ENCODE results near the gene WAS.
"Not testable (repeated sequence)": the region's sequence is repeated elsewhere in the genome, so short reads cannot be mapped to it uniquely, and the experiment has no call there.

WAS gene

DNA sequence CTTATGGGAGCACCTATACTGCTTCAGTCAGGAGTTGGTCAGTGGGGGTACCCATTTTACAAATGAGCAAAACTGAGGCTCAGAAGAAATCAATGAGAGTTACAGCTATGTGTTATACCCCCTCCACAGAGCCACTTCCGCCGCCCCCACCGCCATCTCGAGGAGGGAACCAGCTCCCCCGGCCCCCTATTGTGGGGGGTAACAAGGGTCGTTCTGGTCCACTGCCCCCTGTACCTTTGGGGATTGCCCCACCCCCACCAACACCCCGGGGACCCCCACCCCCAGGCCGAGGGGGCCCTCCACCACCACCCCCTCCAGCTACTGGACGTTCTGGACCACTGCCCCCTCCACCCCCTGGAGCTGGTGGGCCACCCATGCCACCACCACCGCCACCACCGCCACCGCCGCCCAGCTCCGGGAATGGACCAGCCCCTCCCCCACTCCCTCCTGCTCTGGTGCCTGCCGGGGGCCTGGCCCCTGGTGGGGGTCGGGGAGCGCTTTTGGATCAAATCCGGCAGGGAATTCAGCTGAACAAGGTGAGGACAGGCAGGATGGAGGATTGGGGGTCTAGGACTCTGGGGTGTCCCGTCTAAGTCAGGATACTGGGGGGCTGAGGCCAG lies 5.0 kb downstream of the WAS start:
- TF ChIP-seq, protein P1, sequence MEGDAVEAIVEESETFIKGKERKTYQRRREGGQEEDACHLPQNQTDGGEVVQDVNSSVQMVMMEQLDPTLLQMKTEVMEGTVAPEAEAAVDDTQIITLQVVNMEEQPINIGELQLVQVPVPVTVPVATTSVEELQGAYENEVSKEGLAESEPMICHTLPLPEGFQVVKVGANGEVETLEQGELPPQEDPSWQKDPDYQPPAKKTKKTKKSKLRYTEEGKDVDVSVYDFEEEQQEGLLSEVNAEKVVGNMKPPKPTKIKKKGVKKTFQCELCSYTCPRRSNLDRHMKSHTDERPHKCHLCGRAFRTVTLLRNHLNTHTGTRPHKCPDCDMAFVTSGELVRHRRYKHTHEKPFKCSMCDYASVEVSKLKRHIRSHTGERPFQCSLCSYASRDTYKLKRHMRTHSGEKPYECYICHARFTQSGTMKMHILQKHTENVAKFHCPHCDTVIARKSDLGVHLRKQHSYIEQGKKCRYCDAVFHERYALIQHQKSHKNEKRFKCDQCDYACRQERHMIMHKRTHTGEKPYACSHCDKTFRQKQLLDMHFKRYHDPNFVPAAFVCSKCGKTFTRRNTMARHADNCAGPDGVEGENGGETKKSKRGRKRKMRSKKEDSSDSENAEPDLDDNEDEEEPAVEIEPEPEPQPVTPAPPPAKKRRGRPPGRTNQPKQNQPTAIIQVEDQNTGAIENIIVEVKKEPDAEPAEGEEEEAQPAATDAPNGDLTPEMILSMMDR (IDR thresholded peaks at IDR 0.05; ENCODE audit: insufficient read depth, low read length, missing control alignments) = no peak
- CTCF ChIA-PET = no interaction called here
- H3K4me3 ChIP-seq (ENCODE audit: low read depth, low read length) = no peak overlapping the region
- DNase-seq (ENCODE audit: low read depth, low spot score) = no peak
- POLR2A ChIA-PET = no interaction called here

DNA sequence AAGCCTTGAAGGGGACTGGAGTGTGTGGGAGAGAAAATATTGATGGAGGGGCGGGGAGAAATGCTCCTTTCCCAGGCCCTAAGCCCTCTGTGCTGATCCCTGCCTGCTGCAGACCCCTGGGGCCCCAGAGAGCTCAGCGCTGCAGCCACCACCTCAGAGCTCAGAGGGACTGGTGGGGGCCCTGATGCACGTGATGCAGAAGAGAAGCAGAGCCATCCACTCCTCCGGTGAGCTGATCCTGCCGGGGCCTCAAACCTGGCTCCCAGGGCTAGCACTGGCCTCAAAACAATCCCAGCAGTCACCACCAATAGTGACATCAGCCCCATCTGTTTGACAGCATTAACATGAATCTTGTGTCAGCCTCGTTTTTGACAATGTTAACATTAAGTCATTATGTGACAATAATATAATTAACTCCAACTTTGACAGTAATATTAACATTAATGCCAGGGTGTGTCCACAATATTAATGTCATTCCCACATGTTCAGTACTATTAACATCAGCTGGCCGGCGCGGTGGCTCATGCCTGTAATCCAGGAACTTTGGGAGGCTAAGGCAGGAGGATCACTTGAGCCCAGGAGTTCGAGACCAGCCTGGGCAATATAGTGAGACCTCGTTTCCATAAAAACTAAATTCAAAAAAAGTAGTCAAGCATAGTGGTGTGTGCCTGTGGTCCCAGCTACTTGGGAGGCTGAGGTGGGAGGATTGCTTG lies 5.8 kb downstream of the WAS start:
- no peak for DNase-seq (ENCODE audit: low read depth, low spot score)
- ChIA-PET POLR2A (no interaction called here), CTCF (interaction anchor here (0.7 kb wide), 1 partner anchor 9 kb away, joined by 4 read pairs; no protein-coding TSS in a partner anchor)
- TF ChIP-seq, protein P1 (IDR thresholded peaks at IDR 0.05; ENCODE audit: insufficient read depth, low read length, missing control alignments) = no peak
- H3K4me3 ChIP-seq (ENCODE audit: low read depth, low read length) = no peak overlapping the region

DNA sequence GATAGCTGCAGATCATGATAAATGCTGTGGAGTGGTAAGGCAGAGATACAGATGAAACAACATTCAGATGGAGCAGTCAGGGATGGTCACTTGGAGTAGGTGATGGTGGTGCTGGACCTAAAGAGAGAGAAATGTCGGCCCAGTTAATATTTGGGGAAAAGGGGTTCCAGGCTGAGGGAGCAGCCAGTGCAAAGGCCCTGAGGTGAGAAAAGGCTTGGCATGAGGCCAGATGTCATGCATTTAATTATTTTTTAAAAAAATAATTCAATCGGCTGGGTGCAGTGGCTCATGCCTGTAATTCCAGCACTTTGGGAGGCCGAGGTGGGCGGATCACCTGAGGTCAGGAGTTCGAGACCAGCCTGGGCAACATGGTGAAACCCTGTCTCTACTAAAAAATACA lies 8.1 kb downstream of the WAS start:
- DNase-seq (ENCODE audit: low read depth, low spot score); CTCF ChIA-PET; POLR2A ChIA-PET; H3K4me3 ChIP-seq (ENCODE audit: low read depth, low read length): not testable (repeated sequence)

DNA sequence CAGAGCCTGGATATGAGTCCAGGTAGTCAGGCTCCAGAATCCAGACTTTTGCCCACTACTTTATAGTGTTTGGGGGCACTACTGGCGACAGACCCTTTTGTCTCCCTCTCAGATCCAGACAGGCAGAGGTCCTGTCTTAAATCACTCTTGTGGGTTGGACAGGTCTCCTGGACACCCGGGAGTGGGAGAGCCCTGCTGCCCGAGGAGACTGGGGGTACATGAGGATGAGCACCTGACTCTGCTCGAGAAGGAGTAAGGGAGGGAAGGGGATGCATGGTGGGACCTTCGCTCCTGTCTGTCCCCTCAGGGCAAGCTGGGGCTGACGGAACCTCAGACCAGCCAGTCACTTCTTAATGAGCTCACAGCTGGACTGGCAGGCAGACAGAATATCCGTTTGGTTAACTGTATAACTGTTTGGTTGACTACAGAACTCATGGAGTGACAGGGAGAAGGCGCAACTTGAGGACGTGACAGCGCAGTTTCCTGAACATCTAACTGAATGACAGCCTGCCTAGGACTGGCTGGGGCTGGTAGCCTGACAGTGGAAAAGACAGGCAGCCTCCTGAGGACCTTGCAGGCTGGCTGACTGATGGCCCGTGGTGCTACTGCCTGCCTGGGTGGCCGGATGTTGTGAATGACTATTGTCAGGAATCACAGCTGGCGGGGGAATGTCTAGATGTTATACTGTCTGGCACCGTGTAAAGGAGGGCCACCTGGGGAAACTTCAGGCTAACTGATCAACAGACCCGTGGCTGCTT lies 11.4 kb downstream of the WAS start:
- ChIA-PET POLR2A (no interaction called here), CTCF (interaction anchor here (1.2 kb wide), 1 partner anchor 41 kb away, joined by 3 read pairs; no protein-coding TSS in a partner anchor)
- no peak for DNase-seq (ENCODE audit: low read depth, low spot score)
- no peak overlapping the region for H3K4me3 ChIP-seq (ENCODE audit: low read depth, low read length)
- TF ChIP-seq, protein P1 (IDR thresholded peaks at IDR 0.05; ENCODE audit: insufficient read depth, low read length, missing control alignments) = no peak

DNA sequence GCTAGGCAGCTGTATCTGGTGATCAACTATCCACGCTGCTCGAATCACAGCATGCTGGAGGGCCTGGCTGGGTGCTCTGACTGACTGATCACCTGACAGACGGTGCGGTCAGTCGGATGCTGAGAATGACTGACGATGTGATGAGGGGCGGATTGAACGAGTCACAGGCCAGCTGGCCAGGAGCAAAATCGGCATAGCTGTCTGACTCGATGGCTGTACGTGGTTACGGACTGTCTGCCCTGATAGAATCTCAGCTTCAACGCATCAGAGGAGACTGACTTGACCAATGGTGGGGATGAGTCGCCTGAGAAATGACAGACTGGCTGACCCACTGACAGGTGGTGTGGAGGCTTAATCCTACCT lies 11.9 kb downstream of the WAS start:
- H3K4me3 ChIP-seq (ENCODE audit: low read depth, low read length) = peak overlapping the region; percentile 62; the same call in 1 of the 2 replicates
- no peak for DNase-seq (ENCODE audit: low read depth, low spot score)

DNA sequence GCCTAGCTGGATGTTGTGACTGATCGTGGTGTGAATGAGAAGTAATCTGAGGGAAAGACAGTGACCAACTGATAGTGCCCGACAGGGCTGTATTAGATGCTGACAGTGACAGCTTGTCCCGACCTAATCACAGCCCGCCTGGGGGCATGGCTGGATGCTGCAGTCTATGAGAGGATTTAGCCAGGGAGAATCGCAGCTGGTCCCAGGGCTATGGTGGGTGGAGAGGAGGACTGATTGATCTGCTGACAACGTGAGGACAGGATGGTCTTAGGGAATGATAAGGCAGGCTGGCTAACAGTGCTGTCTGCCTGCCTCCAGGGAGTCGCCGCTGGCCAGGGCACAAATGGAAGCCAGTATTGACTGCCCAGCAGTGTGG lies 12.3 kb downstream of the WAS start:
- POLR2A ChIA-PET = interaction anchor here (1.0 to 1.4 kb wide), 2 partner anchors 20 to 41 kb away, joined by 5 read pairs; no protein-coding TSS in a partner anchor
- DNase-seq (ENCODE audit: low read depth, low spot score) = no peak
- peak overlapping the region; percentile 62 for H3K4me3 ChIP-seq (ENCODE audit: low read depth, low read length)
- TF ChIP-seq, protein P1 (IDR thresholded peaks at IDR 0.05; ENCODE audit: insufficient read depth, low read length, missing control alignments) = no peak
- CTCF ChIA-PET = interaction anchor here (1.2 kb wide), 1 partner anchor 40 kb away, joined by 3 read pairs; no protein-coding TSS in a partner anchor

More for the DNA sequence above, 11.9 kb downstream of the WAS start:
- CTCF ChIA-PET = interaction anchor here (1.2 kb wide), 1 partner anchor 41 kb away, joined by 3 read pairs; no protein-coding TSS in a partner anchor
- TF ChIP-seq, protein P1 (IDR thresholded peaks at IDR 0.05; ENCODE audit: insufficient read depth, low read length, missing control alignments) = no peak
- POLR2A ChIA-PET = interaction anchor here (1.4 kb wide), 1 partner anchor 19 kb away, joined by 5 read pairs; no protein-coding TSS in a partner anchor
